HFF-Myc (cell line): ENCODE results near the gene LARP1.

Experiments used
- DNase-seq: peaks from one replicate; pipeline ENCODE4 v3.0.0-alpha.2; 2011; ENCODE audit warnings: low read depth; ENCODE audit errors: extremely low read depth
- H3K4me3 ChIP-seq: replicated peaks from 2 replicates; pipeline ENCODE4 v1.5.1; 2011; ENCODE audit warnings: low read depth, mild to moderate bottlenecking, control low read depth, low read length
- TF ChIP-seq, protein P1 (sequence below): IDR thresholded peaks from 2 replicates; pipeline ENCODE4 v1.5.1; 2012; ENCODE audit warnings: mild to moderate bottlenecking, low read depth, low read length, control low read depth; ENCODE audit errors: missing control alignments

The LARP1 gene

DNA sequence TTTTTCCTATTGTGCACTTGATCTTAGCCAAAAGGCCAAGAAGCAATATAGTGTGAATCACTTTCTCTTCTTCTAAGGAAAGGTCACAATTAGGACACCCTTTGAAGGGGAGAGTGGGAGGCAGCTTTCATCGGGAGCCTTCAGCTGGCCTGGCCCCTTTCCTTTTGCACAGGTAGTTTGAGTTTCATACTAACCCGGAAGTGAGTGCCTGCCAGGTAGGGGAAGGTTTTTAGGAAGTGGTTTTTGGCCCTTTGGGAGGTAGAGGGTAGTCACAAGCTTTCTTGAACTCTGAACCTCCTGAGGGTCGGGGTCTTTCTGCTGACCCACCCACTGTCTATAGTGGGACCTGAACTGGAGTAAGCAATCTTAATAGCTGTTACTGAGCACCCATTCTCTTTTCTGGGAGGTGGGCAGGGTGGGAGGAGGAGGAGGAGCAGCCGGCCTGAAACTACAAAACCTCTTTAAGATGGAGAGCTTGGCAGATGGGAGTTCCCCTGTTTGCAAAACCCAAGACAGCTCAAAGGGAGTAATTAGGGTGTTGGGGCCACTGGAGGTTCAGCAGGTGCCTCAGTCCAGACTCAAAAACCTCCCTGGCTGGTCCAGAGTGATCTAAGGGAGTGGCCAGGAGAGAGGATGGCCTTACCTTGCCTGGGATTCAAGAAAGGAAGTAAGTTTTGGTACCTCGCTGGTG lies 6.0 kb downstream of the LARP1 start:
- TF ChIP-seq, protein P1, sequence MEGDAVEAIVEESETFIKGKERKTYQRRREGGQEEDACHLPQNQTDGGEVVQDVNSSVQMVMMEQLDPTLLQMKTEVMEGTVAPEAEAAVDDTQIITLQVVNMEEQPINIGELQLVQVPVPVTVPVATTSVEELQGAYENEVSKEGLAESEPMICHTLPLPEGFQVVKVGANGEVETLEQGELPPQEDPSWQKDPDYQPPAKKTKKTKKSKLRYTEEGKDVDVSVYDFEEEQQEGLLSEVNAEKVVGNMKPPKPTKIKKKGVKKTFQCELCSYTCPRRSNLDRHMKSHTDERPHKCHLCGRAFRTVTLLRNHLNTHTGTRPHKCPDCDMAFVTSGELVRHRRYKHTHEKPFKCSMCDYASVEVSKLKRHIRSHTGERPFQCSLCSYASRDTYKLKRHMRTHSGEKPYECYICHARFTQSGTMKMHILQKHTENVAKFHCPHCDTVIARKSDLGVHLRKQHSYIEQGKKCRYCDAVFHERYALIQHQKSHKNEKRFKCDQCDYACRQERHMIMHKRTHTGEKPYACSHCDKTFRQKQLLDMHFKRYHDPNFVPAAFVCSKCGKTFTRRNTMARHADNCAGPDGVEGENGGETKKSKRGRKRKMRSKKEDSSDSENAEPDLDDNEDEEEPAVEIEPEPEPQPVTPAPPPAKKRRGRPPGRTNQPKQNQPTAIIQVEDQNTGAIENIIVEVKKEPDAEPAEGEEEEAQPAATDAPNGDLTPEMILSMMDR: no peak
- no peak for DNase-seq
- no peak overlapping the region for H3K4me3 ChIP-seq

DNA sequence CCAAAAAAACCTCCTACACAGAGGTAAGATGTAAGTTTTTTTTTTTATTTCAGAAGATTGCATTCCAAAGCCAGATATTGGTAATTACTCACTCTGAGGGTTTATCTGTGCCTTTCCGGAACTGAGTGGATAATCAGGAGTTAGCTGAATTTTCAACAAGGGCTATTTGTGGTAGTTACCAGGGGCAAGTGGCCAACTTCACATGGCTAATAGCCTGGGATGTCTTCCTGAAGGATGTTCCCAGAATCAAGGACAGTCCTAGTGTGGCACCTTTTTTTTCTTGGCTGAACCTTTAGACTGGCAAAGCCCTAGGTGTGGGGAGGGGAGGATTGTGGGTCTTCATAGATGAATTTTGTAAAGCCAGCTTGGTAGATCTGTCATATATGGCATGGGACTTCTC lies 7.1 kb downstream of the LARP1 start:
- TF ChIP-seq, protein P1: no peak
- no peak overlapping the region for H3K4me3 ChIP-seq
- no peak for DNase-seq

DNA sequence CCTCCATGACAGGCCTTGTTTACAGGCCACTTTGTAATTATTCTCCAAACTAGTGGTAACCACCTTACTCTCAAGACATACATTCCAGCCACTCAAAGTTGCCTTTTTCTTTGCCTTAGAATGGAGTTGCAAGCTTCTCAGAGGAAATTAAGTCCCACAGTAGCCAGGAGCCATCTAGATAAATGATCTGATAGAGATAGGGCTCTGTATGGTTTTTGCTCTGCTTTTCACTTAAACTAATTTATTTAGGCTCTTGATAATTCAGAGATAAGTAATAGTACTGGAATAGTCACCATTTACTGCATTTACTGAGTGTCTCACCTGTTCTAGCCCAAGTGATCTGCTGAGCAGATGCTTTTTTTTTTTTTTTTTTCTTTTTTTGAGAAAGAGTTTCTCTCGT lies 7.5 kb downstream of the LARP1 start:
- no peak for DNase-seq
- no peak overlapping the region for H3K4me3 ChIP-seq
- TF ChIP-seq, protein P1: no peak

DNA sequence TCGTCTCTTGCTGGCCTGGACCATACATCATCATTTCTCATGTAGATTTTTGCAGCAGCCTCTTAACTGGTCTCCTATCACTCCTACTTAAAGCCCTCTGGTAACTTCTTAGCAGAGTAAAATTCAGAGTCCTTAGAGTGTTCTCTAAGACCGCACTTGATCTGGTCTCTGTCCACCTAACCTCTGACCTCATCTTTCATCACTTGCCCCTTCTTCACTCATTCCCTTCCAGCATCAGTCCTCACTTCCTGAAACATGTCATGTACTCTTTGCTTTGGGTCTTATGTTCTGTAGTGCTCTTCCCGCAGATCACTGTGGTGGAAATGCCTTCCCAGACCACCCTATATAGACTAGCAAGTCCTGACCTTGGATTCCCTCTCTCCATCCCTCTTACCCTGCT lies 9.8 kb downstream of the LARP1 start:
- TF ChIP-seq, protein P1: no peak
- DNase-seq: no peak
- H3K4me3 ChIP-seq: no peak overlapping the region

DNA sequence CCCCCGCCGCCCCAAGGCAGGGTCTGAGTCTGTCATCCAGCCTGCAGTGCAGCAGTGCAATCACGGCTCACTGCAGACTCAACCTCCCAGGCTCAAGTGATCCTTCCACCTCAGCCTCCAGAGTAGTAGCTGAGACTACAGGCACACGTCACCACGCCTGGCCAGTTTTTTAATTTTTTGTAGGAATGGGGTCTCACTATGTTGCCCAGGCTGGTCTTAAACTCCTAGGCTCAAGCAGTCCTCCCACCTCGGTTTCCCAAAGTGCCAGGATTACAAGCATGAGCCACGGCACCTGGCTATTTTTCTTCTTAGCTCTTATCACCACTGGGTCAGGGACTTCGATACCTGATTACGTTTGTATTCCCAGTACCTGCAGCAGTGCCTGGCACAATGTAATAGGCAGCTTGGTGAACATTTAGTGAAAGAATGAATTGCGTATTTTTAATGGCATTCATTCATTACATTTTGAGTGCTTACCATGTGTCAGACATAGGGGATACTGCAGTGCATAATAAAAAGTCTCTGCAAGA lies 10.3 kb downstream of the LARP1 start:
- DNase-seq: no peak
- no peak overlapping the region for H3K4me3 ChIP-seq
- TF ChIP-seq, protein P1: no peak

DNA sequence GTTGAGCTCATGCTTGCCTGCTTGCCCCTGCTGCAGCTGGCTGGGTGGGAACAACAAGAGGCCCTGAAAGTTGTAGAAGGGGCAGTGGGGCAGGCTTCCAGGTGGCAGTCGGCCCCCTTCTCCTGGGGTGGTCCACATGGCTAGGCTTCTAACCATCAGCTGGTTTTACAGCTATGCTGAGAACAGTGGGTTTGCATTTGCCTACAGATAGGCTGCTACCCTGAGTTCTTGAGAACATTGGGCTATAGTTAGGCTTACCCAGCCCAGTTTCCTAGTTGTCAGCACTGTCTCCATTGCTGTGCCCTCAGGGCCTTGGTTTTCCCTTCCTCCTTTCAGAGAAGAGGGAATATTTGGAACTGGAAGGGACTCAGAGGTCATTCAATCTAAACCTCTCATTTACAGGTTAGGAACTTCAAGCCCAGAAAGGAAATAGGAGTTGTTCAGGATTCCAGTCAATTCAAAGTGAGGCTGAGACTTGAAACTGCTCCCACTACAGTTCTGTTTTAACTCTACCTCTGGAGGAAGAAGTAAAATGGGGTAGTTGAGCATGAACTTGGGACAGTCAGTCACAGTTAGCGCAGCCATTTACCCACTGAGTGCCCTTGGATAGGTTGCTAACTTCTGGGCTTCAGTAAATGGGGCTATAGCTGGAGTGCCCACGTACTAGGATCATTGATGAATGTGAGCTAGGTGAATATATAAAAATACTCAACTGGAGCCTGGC lies 11.5 kb downstream of the LARP1 start:
- DNase-seq: no peak
- no peak overlapping the region for H3K4me3 ChIP-seq
- TF ChIP-seq, protein P1: no peak

DNA sequence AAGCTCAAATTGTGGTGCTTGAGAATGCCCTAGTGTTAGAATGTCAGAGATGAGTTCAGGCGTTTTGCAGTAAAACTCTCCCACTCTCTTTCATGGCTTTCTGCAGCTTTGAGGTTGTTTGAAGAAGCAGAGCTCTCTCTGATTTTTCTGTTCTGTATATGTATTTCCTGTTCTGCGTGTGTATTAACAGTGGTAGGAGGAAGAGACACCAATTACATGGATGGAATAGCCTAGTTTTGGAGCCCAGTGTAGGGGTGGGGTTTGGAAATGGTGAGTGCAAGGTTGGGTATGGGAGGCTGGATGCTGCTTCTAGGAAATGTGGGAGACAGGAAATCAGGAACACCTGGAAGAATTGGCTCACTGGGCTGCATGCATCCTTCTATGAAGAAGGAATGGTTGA lies 12.4 kb downstream of the LARP1 start:
- no peak for DNase-seq
- TF ChIP-seq, protein P1: no peak
- H3K4me3 ChIP-seq: no peak overlapping the region
